ENCODE results near the gene CNBD2.

CNBD2 gene

GRCh38 chr20:36034875-36035274 lies 66.5 kb downstream of the CNBD2 start:
- no peak for ATAC-seq
- no peak for TF ChIP-seq ZFP30 (CRISPR knock-in tag; IDR thresholded peaks at IDR 0.05)
- no peak for TF ChIP-seq PPARA (CRISPR knock-in tag; IDR thresholded peaks at IDR 0.05; ENCODE audit: borderline replicate concordance)
- TF ChIP-seq RARB (CRISPR knock-in tag; IDR thresholded peaks at IDR 0.05): no peak
- no peak for TF ChIP-seq TSHZ2 (CRISPR knock-in tag; IDR thresholded peaks at IDR 0.05)
- TF ChIP-seq TOX (CRISPR knock-in tag; IDR thresholded peaks at IDR 0.05; ENCODE audit: borderline replicate concordance): no peak
- no peak for TF ChIP-seq ZC3H10 (CRISPR knock-in tag; IDR thresholded peaks at IDR 0.05)
- no peak for TF ChIP-seq TCF4 (CRISPR knock-in tag; IDR thresholded peaks at IDR 0.05; ENCODE audit: borderline replicate concordance)
- TF ChIP-seq ISL1 (CRISPR knock-in tag; IDR thresholded peaks at IDR 0.05): no peak
- no peak for TF ChIP-seq OSR1 (CRISPR knock-in tag; IDR thresholded peaks at IDR 0.05)

GRCh38 chr20:36035745-36036144 lies 67.4 kb downstream of the CNBD2 start:
- TF ChIP-seq PPARA (CRISPR knock-in tag; IDR thresholded peaks at IDR 0.05; ENCODE audit: borderline replicate concordance) (no peak), ZNF565 (CRISPR knock-in tag; conservative IDR thresholded peaks at IDR 0.05; ENCODE audit: low read depth) (no peak)

GRCh38 chr20:36036688-36037087 lies 68.3 kb downstream of the CNBD2 start:
- TF ChIP-seq TOX (CRISPR knock-in tag; IDR thresholded peaks at IDR 0.05; ENCODE audit: borderline replicate concordance) (no peak), POU6F1 (CRISPR knock-in tag; IDR thresholded peaks at IDR 0.05; ENCODE audit: borderline replicate concordance, low read depth) (no peak), ISL1 (CRISPR knock-in tag; IDR thresholded peaks at IDR 0.05) (no peak), PPARA (CRISPR knock-in tag; IDR thresholded peaks at IDR 0.05; ENCODE audit: borderline replicate concordance) (no peak), ZC3H10 (CRISPR knock-in tag; IDR thresholded peaks at IDR 0.05) (no peak)
- no peak for ATAC-seq

More at GRCh38 chr20:36035745-36036144, 67.4 kb downstream of the CNBD2 start:
- no peak for ATAC-seq

- TF ChIP-seq ARNTL (CRISPR knock-in tag; IDR thresholded peaks at IDR 0.05; ENCODE audit: borderline replicate concordance, low read depth): no peak
- TF ChIP-seq ZNF565 (CRISPR knock-in tag; conservative IDR thresholded peaks at IDR 0.05; ENCODE audit: low read depth): no peak
- TF ChIP-seq PATZ1 (CRISPR knock-in tag; IDR thresholded peaks at IDR 0.05; ENCODE audit: borderline replicate concordance): no peak
- no peak for TF ChIP-seq SNAI2 (CRISPR knock-in tag; IDR thresholded peaks at IDR 0.05)
- no peak for TF ChIP-seq PPARA (CRISPR knock-in tag; IDR thresholded peaks at IDR 0.05; ENCODE audit: borderline replicate concordance)
- ATAC-seq: no peak
Observed at GRCh38 chr20:36040571-36040970, 72.2 kb downstream of the CNBD2 start.

- TF ChIP-seq CREB5 (CRISPR knock-in tag; IDR thresholded peaks at IDR 0.05; ENCODE audit: low read depth) (no peak), OSR1 (CRISPR knock-in tag; IDR thresholded peaks at IDR 0.05) (no peak), ZFP3 (CRISPR knock-in tag; IDR thresholded peaks at IDR 0.05) (no peak), PATZ1 (CRISPR knock-in tag; IDR thresholded peaks at IDR 0.05; ENCODE audit: borderline replicate concordance) (no peak), ZNF70 (CRISPR knock-in tag; IDR thresholded peaks at IDR 0.05) (no peak), GLIS3 (CRISPR knock-in tag; IDR thresholded peaks at IDR 0.05) (no peak)
- peak; percentile 15; the same call in 1 of the 3 replicates for ATAC-seq
Observed at GRCh38 chr20:36043441-36043840, 75.1 kb downstream of the CNBD2 start.

All from SK-N-SH treated with all-trans-retinoic acid at 6 μM for 48 hours (cell line).